ENCODE measurements around the gene TSACC.
"Not testable (repeated sequence)": the region's sequence is repeated elsewhere in the genome, so short reads cannot be mapped to it uniquely, and the experiment has no call there.

The TSACC gene

DNA sequence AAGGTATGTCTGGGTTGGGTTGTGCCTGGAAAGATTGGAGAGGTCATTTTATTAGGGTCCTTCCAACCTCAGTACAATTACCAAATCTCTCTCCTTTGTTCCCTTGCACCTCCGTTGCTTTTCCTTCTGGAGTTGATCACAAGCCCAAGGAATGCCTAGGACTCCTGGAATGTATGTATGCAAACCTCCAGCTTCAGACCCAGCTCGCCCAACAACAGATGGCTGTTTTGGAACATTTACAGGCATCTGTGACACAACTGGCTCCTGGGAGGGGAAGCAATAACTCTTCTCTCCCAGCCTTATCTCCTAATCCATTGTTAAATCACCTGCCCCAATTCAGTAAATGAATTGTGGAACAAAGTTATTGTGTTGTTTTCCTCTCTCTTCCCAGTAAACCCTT, 8.3 kb downstream of the TSACC start:
- DNase-seq (ENCODE audit: low read depth): no peak

DNA sequence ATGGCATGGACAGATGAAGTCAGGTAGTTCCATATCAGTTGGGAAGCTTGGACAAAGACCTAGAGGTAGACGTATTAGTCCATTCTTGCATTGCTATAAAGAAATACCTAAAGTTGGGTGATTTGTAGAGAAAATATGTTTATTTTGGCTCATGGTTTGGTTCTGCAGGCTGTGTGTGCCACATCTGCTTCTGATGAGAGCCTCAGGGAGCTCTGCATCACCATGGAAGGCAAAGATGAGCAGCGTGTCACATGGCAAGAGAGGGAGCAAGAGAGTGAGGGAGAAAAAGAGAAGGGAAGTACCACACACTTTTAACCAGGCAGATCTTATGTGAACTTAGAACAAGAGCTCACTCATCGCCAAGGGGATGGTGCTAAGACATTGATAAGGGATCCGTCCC, 9.0 kb downstream of the TSACC start:
- no peak for DNase-seq (ENCODE audit: low read depth)

DNA sequence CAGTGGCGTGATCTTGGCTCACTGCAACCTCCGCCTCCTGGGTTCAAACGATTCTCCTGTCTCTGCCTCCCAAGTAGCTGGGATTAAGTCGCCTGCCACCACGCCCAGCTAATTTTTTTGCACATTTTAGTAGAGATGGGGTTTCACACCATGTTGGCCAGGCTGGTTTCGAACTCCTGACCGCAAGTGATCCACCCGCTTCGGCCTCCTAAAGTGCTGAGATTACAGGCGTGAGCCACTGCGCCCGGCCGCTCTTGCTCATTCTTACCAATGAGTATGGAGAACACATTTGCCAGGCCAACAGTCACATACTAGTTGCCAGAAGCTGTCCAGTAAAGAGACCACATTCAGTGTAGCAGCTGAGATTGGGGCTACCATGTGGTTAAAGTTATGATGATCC, 14.2 kb downstream of the TSACC start:
- not testable (repeated sequence) for DNase-seq (ENCODE audit: low read depth)

DNA sequence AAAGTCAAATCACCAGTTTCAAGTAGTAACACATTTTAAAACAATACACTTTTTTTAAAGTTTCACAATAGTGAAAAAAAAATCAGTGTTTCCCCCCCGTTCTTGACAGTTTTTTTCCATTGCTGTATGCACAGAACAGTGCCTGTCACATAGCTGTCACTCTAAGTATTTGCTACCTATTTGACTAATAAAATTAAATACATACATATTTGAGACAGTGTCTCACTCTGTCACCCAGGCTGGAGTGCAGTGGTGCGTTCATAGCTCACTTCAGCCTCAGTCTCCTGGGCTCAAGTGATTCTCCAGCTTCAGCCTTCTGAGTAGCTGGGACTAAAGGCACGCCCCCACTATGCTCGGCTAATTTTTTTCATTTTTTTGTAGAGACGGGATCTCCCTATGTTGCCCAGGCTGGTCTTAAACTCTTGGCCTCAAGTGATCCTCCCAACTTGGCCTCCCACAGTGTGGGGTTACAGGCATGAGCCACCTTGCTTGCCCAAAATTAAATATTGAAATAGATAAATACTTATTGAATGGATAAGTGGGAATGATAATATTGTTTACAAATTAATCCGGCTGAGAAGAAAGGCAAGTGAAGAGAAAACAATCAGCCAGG, 18.0 kb downstream of the TSACC start:
- DNase-seq (ENCODE audit: low read depth): no peak

DNA sequence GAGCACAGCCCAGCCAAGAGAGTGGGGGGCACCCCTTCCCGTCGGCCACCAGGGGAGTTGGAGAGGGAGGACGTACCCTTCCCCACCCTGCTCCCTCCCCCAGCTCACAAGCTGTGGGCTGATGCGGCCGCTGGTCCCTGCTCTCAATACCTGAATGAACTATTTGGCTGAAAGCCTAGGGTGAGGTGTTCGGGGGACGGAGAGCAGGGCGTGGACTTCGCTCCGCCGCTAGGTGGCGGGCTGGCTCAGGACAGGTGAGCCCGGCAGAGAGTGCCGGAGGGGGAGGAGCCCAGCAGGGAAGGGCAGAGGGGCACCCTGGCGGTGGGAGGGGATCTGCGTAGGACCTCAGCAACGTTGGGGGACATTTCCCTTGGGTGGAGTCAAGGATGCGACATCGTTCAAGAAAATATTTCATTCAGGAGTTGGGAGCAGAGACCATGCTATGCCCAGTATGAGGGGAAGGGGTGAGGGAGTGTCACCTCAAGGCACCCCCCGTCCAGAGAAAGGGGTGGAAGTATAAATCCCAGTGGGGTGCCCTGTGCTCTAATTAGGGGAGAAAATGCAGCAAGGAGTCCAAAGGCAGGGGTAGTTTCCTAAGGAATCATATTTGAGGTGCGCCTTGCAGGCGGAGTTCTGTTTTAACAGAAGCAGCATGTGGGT, 18.7 kb downstream of the TSACC start:
- DNase-seq (ENCODE audit: low read depth): peak; percentile 55

DNA sequence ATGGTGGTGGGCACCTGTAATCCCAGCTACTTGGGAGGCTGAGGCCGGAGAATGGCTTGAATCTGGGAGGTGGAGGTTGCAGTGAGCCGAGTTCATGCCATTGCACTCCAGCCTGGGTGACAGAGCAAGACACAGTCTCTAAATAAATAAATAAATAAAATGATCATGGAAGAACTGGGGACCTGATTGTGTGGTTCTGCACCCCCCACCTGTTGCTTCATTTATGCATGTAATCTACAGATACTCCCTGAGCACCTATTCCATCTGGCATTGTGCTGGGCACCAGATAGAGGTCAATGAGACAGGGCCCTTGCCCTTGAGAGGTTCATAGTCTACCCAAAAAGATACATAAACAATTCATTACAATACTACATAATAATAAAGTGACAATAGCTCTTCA, 19.7 kb downstream of the TSACC start:
- no peak for DNase-seq (ENCODE audit: low read depth)

DNA sequence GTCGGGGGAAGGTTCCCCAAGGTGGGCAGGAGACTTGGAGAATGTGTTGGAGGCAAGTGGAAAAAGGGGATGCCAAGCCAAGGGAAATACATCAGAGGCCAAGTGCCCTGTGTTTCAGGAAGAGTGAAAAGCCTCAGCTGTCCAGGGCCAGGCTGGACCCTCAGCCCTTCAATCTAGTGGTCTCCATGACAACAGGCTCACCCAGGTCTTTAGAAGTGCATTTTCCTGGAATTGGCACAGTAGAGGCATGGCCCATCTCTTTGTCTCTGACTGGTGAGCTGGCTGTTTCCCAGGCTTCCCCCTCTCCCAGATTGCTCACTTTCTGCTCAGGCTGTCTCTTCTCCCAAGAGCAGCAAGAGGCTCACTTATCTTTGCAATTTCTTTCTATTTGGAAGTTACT, 20.3 kb downstream of the TSACC start:
- DNase-seq (ENCODE audit: low read depth): no peak

DNA sequence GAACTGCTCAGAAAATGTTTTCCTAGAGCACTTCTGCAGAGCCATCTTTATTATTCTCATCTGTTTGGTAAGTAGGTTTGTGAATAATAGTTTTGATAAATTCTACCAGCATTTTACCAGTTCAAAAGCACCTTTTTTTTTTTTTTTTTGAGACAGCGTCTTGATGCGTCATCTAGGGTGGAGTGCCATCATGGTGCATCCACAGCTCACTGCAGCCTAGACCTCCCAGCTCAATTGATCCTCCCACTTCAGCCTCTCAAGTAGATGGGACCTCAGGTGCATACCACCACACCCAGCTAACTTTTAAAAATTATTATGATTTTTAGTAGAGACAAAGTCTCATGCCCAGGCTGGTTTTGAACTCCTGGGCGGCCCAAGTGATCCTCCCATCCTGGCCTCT, 20.9 kb downstream of the TSACC start:
- DNase-seq (ENCODE audit: low read depth): no peak

DNA sequence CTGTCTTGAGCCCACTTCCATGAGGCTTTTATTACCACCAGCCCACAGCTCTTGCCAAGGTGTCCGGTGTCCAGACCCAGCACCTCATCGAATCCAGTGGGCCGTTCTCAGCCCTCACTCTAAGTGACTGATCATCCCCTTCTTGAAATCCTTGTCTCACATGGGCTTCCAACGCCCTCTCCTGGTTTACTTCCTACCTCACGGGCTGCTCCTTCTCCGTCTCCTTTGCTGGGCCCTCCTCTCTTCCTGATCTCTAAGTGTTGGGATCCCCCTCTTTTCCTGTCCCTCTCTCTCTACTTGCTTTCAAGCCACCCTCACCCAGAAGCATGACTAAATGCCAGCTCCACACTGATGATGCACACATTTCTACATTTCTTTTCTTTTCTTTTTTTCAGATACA, 21.6 kb downstream of the TSACC start:
- no peak for DNase-seq (ENCODE audit: low read depth)

DNA sequence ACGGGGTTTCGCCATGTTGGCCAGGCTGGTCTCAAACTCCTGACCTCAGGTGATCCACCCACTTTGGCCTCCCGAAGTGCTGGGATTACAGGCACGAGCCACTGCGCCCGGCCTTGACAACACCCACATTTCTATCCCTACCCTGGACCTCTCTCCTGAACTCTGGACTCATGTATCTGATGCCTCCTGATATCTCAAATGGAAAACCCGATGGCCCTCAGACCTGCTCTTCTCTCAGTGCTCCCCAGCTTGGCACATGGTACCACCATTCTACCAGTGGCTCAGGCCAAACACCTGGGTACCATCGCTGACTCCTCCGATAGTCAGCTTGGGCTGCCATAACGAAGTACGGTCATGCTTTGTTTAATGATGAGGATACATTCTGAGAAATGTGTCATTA, 22.2 kb downstream of the TSACC start:
- DNase-seq (ENCODE audit: low read depth): no peak

DNA sequence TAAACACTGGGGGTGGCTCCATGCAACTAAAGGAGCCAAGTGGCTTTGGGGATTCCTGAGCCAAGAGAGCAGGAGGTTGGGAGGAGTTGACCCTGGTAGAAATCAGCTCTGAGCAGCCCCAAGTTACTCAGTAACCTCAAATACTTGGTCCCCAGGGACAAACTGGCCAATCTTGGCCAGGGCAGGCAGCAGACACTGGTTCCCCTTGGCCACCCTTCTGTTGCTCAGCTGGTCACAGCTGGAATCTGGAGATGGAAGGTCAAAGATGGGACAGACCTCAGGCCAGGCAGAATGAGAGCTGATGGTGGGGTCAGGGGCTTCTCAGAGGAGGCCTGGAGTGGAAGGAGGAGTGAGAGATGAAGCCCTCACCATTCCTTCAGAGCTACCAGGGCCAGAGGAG, 27.4 kb downstream of the TSACC start:
- DNase-seq (ENCODE audit: low read depth): no peak

DNA sequence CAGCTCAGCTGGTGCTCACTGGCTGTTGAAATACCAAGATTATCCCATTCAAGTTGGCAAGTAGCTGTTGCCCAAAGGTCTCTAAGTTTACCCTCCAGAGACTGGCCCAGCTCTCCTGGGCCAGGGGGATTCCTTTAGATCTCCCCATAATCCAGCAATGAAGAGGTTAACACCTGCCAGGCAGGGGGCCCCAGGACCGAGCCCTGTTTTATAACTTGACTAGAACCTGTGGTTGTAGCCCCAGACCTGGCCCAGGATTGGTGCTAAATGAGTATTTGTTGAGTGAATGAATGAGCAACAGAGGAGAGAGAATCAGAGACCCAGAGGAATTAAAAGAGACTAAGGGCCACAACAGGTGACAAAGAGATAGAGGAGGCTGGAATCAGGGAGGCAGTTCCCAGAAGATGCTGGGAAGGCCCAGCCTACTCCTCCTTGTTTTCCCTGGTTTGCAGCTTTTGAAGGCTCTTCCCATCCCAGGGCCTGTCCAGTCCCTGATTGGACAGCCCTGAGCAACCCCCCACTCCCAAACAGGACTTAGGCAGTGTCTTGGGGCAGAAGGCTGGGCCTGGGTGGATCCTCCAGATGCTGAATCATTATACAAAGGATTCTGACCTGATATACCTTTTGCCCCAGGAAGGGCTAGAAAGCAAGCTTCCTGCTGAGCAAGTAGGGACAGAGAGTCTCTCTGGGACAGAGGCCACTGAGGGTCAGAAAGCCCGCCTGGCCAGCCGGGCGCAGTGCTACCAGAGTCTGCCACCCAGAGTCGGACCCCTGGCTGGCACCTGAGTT, 28.2 kb downstream of the TSACC start:
- DNase-seq (ENCODE audit: low read depth): no peak

DNA sequence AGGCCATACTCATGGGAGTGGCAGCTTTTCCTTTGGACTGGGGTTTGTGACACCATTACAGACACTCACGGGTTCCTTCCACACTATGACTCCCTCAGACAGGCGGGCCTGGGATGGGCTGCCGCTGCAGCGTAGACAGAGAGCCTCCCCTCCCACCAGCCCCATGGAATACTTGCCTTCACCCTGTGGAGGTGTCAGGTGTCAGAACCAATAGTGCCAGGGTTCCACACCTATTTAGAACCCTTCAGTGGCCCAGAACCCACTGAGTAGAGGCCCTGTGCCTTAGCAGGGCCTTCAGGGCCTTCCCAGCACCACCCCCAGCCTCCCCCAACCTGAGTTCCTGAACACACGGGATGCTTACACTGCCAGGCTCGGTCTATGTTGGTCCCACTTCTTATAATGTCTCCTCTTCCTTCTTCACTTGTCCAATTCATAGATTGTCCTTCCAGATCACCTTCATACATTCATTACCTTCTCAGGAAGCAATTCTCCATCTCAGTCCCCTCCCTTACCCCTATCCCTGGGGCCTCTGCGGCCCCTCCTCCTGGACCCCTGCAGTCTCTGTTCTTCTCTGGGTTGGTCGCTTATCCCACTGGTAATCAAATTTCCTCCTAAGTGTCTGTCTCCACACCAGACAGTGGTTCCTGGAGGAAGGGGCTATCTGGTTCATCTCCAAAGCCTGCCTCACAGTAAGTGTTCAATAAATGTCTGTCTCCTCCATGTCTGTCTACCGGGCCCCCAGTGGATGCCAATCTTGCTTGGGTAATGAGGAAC, 29.2 kb downstream of the TSACC start:
- DNase-seq (ENCODE audit: low read depth): no peak

DNA sequence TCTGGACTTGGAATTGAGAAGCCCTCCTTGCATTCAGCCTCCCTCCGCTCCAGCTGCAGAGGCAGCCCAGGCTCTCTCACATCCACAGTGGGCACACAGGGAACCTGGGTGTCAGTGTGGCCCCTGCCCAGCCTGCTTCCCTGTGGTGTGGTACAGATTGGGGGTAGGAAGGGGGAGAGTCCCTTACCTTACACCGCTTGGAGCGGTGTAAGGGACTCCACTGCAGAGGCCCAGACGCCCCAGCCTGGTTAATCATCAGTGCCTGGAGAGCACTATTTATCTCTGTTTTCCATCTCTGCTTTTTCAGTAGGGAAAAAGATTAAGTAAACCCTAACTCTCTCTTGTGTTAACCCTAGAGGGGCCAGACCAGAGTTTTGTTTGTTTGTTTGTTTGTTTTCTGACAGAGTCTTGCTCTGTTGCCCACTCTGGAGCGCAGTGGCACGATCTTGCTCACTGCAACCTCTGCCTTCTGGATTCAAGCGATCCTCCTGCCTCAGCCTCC, 29.9 kb downstream of the TSACC start:
- no peak for DNase-seq (ENCODE audit: low read depth)

DNA sequence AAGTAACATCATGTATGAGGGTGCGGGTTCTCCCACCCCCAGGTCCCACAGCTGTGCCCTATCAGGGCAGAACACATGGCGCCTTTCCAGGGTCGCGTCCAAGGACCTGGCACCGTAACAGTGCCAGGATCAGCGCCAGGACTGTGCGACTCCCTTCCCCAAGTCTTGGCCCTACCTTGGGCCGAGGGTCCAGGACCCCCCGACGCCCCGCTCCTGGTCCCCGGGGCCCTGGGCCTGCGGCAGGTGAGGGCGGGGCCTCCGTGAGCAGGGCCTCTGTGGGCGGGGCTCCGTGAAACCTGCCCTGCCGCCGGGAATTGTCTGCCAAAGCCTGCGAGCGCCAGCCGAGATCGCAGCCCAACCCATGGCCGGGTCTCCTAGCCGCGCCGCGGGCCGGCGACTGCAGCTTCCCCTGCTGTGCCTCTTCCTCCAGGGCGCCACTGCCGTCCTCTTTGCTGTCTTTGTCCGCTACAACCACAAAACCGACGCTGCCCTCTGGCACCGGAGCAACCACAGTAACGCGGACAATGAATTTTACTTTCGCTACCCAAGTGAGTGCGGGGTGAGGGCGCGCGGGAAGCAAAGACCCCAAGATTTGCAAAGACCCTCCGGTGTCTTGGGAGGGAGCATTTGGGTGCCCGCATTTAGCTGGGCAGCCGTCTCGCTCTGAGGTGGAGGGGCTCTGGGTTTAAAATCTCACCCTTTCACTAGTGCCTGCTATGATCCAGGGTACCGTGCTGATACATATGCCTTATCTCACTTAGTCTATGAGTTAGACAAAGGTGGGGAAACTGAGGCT, 30.8 kb downstream of the TSACC start, which contains the start of gene RHBG:
RHBG (plus strand) TSS at position 323 of the 796 bp plus-strand sequence; CDS start at position 362, 39 bp downstream.
- peak; percentile 12 for DNase-seq (ENCODE audit: low read depth)

DNA sequence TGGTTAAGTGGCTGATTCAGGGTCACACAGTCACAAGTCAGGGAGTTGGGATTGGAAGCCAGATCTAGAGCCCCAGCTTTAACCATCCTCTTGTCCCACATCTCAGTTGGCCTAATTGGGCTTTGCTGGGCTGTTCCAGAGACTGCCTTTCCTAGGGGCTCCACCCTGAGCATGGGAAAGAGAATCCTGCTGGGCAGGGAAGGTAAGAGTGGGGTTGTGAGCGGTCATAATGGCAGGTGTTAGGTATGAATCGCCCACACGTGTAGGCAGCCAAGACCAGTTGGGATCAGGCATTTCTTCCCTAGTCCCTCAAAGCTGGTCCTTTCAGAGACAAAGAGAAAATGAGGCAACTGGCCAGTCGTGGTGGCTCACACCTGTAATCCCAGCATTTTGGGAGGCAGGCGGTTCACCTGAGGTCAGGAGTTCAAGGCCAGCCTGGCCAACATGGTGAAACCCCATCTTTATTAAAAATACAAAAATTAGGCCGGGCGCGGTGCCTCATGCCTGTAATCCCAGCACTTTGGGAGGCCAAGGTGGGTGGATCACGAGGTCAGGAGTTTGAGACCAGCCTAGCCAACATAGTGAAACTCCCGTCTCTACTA, 31.5 kb downstream of the TSACC start:
- DNase-seq (ENCODE audit: low read depth): not testable (repeated sequence)

DNA sequence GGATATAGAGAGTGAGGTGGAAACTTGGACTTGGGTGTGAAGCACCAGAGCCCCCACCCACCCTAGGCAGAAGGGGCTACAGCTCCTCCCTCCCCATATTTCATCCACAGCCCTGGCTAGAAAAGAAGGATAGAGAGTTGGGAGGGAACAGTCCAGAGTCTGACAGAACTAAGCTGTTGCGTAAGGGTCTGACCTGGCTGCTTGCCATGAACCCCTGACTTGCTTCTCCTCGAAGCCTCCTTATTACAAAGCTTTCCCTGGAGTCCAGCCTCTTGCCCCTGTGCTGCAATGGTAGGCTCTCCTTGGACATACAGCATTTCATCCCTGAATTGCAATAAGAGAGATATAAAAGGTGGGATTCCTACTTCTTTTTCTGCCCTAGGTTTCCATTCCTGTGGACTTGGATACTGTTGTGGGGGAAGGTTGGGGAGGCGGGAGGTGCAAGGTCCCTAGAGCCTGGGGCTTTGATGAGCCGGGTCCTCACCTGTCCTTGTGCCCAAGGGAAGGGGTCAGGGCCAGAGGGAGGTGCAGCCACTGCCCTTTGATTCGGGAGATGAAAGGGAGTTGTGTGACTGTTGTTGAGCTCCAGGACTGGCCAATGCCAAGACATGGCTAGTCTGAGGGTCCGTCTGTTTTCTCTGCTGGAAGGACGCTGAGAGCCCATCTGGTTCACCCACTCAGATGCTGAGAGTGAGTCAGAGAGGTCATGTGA, 33.4 kb downstream of the TSACC start:
- no peak for DNase-seq (ENCODE audit: low read depth)

DNA sequence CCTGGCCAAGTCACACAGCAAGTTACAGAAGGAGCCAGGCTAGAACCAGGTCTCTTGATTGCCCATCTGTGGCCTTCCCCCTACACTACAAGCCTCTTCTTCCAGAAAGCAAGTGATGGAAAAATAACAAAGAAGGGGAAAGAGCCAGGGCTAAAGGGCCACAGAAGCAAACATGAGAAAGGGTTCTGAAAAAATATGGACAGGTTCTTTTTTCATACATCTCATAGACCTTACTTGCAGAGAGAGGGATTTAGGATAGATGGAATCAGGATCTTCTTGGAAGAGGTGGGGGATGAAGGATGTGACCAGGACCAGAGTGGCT, 33.9 kb downstream of the TSACC start:
- no peak for DNase-seq (ENCODE audit: low read depth)

DNA sequence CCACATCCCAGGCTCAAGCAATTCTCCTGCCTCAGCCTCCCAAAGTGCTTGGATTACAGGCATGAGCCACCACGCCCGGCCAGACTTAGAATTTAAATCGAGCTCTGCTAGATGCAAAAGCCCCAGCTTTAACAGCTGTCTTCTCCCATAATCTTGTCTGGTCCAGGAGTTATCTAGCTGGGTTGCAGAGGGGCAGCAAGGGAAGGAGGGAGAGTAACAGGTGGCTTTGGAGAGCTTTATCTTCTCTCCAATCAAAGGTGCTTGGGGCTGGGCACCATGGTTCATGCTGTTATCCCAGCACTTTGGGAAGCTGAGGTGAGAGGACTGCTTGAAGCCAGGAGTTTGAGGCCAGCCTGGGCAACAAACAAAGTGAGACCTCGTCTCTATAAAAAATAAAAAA, 34.5 kb downstream of the TSACC start:
- no peak for DNase-seq (ENCODE audit: low read depth)

DNA sequence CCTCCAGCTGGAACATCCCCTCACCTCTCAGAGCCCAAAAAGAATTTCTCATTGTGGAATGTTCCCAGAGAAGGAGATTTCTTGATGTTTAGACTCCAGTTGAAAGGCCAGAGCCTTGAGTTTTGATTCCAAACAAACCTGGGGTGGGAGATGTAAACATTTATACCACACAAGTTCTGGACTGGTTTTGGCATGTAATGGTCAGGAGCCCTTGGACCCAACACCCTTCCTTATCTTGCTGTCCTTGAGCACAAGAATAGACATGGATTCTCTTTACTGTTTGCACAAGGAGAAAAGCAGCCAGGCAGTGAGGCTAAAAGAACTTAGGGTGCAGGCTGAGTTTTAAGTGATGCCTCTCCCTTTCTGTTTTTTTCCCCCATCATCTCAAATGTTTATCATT, 35.2 kb downstream of the TSACC start:
- DNase-seq (ENCODE audit: low read depth): no peak

DNA sequence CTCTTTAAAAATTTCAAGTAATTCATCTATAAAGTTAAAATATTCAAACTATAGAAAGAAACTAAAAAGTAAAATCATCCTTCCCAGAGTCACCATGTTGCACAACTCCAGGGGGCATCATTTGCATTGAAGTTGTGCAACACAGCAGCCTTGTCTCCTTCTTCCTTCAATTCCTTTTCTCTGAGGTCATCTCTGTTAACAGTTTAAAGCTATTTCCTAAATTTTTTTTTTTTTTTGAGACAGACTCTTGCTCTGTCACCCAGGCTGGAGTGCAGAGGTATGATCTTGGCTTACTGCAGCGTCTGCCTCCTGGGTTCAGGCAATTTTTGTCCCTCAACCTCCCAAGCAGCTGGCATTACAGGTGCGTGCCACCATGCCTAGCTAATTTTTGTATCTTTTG, 37.8 kb downstream of the TSACC start:
- no peak for DNase-seq (ENCODE audit: low read depth)

Measured in activated T-cell treated with anti-CD3 and anti-CD28 coated beads for 1 hour (primary cell).